Lower leg skin (tissue), 3 donors: ENCODE measurements around the gene RAD21L1.

Source experiments
- CTCF ChIP-seq, 3 donors: fragments of 450-650 bp; IDR thresholded peaks; one replicate each; pipeline ENCODE4 v1.5.1; 2016; ENCODE audit warnings: antibody characterized with exemption in 3 of 3, mild to moderate bottlenecking in 3 of 3, moderate library complexity in 2 of 3
- POLR2A ChIP-seq, 2 donors: fragments of 450-650 bp; IDR thresholded peaks; one replicate each; pipeline ENCODE4 v1.6.1; 2016 to 2017; ENCODE audit warnings: antibody characterized with exemption in 2 of 2, mild to moderate bottlenecking in 1 of 2, moderate library complexity in 1 of 2

- no peak for TF ChIP-seq CTCF (IDR thresholded peaks at IDR 0.05)
- no peak for TF ChIP-seq POLR2A (IDR thresholded peaks at IDR 0.05)
Measured at GRCh38 chr20:1267809-1268374, 42.0 kb downstream of the RAD21L1 start.
